HFF-Myc (cell line): ENCODE data around the gene LCN6.

ENCODE experiments used
- DNase-seq: peaks from one replicate; pipeline ENCODE4 v3.0.0-alpha.2; 2011; ENCODE audit warnings: low read depth; ENCODE audit errors: extremely low read depth
- H3K4me3 ChIP-seq: replicated peaks from 2 replicates; pipeline ENCODE4 v1.5.1; 2011; ENCODE audit warnings: low read depth, mild to moderate bottlenecking, control low read depth, low read length
- CTCF ChIP-seq: IDR thresholded peaks from 2 replicates; pipeline ENCODE4 v1.5.1; 2012; ENCODE audit warnings: mild to moderate bottlenecking, low read depth, low read length, control low read depth; ENCODE audit errors: missing control alignments

The LCN6 gene

DNA sequence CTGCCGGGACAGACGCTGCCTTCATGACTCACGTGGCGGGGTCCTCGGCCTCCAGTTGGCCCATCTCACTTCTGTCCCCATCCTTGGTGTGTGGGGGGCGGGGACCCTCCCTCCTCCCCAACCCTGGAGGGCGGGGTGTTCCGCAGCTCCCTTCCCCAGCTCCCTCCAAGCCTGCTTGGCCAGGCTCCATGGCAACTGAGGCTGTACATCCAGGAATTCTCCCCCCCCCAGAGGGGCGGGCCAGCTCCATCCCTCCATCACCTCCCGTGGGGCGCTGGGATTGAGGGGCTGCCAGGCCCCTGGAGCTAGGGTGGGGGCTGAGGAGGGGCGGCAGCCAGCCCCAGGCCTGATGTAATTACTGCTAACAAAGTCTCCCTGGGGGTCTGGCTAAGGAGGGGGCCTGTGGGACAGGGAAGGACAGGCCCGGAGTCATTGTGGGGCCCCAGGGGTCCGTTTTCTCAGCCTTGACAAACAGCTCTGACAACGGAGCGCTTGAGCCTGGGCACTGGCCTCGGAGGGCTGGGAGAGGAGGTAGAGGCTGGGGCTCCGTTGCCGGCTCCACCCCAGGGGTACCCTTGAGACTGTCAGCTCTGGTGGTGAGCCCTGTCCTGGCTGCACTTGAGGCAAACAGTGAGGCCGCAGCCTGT, 28.0 kb downstream of the LCN6 start:
- no peak for DNase-seq
- TF ChIP-seq CTCF, result no peak
- no peak overlapping the region for H3K4me3 ChIP-seq

GRCh38 chr9:136719195-136719880, 29.0 kb downstream of the LCN6 start:
- no peak for TF ChIP-seq CTCF
- no peak for DNase-seq
- H3K4me3 ChIP-seq, result no peak overlapping the region

DNA sequence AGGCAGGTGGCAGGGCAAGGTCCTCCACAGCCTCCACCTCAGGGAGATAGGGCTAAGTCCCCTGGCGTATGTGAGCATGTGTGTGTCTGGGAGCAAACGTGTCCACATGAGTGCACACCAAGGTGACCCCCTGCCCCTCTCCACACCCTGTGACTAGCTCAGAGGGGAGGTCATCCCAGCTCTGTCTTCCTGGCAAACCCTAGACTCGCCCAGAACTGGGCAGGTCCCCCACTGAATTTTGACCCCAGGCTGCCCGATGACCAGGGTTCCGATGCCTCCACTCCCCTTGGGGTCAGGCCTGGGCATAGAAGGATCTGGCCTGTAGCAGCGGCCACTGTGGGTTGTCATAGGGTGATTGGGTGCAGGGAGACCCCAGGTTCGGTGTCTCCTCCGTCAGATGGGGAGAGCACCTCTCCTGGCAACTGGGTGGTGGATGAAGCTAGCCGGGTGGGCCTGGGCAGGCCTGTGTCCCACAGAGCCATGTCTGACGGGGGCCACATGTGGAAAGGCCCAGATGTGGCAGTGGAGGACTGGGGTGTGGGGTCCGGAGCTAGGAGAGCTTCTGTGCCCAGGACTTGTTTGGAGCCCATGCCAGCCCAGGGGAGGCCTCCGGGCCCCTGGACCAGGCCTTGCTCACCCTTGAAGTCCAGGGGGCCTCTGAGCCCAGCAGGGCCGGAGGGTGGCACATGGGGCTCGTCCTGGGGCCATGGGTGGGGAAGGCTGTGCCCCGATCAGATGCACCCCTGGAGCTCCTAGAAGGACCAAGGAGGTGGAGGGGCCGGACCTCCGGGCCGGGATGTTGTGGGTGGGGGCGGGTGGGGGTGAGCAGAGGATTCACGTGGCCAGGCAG, 29.8 kb downstream of the LCN6 start:
- no peak for TF ChIP-seq CTCF
- H3K4me3 ChIP-seq, result no peak overlapping the region
- no peak for DNase-seq

DNA sequence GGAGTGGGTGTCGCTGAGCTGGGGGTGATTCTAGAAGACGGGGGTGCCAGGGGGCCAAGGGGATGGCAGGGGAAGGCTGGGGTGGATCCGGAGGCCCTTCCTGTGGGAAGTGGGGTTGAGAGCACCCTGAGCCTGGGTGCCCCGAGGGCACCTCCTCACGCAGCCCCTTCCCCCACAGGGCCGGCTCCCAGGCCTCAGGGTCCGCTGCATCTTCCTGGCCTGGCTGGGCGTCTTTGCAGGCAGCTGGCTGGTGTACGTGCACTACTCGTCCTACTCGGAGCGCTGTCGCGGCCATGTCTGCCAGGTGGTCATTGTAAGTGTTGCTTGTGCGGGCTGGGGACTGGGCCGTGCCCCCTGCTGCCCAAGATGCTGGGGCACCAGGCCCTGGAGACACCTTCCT, 30.9 kb downstream of the LCN6 start:
- no peak for DNase-seq
- no peak overlapping the region for H3K4me3 ChIP-seq
- no peak for TF ChIP-seq CTCF

GRCh38 chr9:136714893-136715274, 33.4 kb downstream of the LCN6 start:
- no peak for DNase-seq
- TF ChIP-seq CTCF, result no peak
- no peak overlapping the region for H3K4me3 ChIP-seq

GRCh38 chr9:136714096-136714892, 34.0 kb downstream of the LCN6 start:
- no peak for TF ChIP-seq CTCF
- DNase-seq, result no peak
- H3K4me3 ChIP-seq, result no peak overlapping the region
